OCI-LY7 (cell line): ENCODE data around the gene ENOX1. TPM values are rescaled to one million over a fixed set of nuclear protein-coding genes. Genes with fewer than 3 reads are reported as not detected.
"Not testable (repeated sequence)": the region's sequence is repeated elsewhere in the genome, so short reads cannot be mapped to it uniquely, and the experiment has no call there.

Experiments used
- BruUV-seq: library from RNA; stranded (reverse); fragments of 400-500 nt; replicated peaks from 2 replicates; lab custom pipeline; 2021; lab: Mats Ljungman, UMichigan
- CTCF ChIA-PET: fragments of 300-600 bp; sonication (Branson Sonifier 250); formaldehyde crosslinking; loops from one replicate; lab custom pipeline; 2022; ENCODE audit warnings: antibody characterized with exemption; ENCODE audit not compliant: unreplicated experiment; lab: Charles Lee
- POLR2A ChIA-PET: fragments of 300-600 bp; sonication (Branson Sonifier 250); formaldehyde crosslinking; loops from one replicate; lab custom pipeline; 2022; ENCODE audit warnings: antibody characterized with exemption; lab: Charles Lee
- DNase-seq: peaks from one replicate; pipeline ENCODE4 v3.0.0-alpha.2; 2015; ENCODE audit warnings: low spot score
- H2AFZ ChIP-seq: fragments of 200-600 bp; sonication (generic), shearing (Covaris generic); 2 replicates; pipeline ENCODE4 v1.6.1; 2014; ENCODE audit warnings: mild to moderate bottlenecking, antibody characterized with exemption, low read length, moderate library complexity
- H3K27ac ChIP-seq: fragments of 200-600 bp; sonication (generic); 2 replicates; pipeline ENCODE4 v1.5.1; 2014; ENCODE audit warnings: mixed run types, low read depth, mild to moderate bottlenecking, moderate library complexity, low read length, inconsistent platforms; ENCODE audit not compliant: poor library complexity, severe bottlenecking
- H3K36me3 ChIP-seq: fragments of 200-600 bp; sonication (generic); 2 replicates; pipeline ENCODE4 v1.6.1; 2014; ENCODE audit warnings: mild to moderate bottlenecking, antibody characterized with exemption, low read length, moderate library complexity, mixed read lengths; ENCODE audit not compliant: insufficient read depth
- H3K4me1 ChIP-seq: fragments of 200-600 bp; sonication (generic); 2 replicates; pipeline ENCODE4 v1.5.1; 2014; ENCODE audit warnings: mild to moderate bottlenecking, low read length; ENCODE audit not compliant: insufficient read depth, poor library complexity, severe bottlenecking
- H3K4me2 ChIP-seq: fragments of 200-600 bp; sonication (generic); 2 replicates; pipeline ENCODE4 v1.6.1; 2014; ENCODE audit warnings: mild to moderate bottlenecking, low read length
- H3K4me3 ChIP-seq: fragments of 200-600 bp; sonication (generic); 2 replicates; pipeline ENCODE4 v1.5.1; 2014; ENCODE audit warnings: mild to moderate bottlenecking, low read depth, low read length; ENCODE audit not compliant: poor library complexity, severe bottlenecking
- H3K79me2 ChIP-seq: fragments of 200-600 bp; sonication (generic); 2 replicates; pipeline ENCODE4 v1.6.1; 2016; ENCODE audit warnings: low read depth, mild to moderate bottlenecking, low read length, moderate library complexity, mixed read lengths; ENCODE audit not compliant: insufficient read depth
- H3K9me2 ChIP-seq: fragments of 200-600 bp; sonication (generic); 2 replicates; pipeline ENCODE4 v1.6.1; 2016; ENCODE audit warnings: mild to moderate bottlenecking, low read length, mixed read lengths; ENCODE audit not compliant: insufficient read depth
- H3K9me3 ChIP-seq: fragments of 200-600 bp; sonication (generic); 2 replicates; pipeline ENCODE4 v1.6.1; 2014; ENCODE audit warnings: mild to moderate bottlenecking, mixed run types, low read length, mixed read lengths
- H4K20me1 ChIP-seq: fragments of 200-600 bp; sonication (generic); 2 replicates; pipeline ENCODE4 v1.6.1; 2014; ENCODE audit warnings: mild to moderate bottlenecking, antibody characterized with exemption, low read length, moderate library complexity, mixed read lengths; ENCODE audit not compliant: insufficient read depth
- CTCF ChIP-seq: fragments of 200-600 bp; sonication (generic); conservative IDR thresholded peaks from 2 replicates; pipeline ENCODE4 v1.5.1; 2014; ENCODE audit warnings: mild to moderate bottlenecking, antibody characterized with exemption, low read length, moderate library complexity, mixed read lengths
- EZH2phosphoT487 ChIP-seq: fragments of 200-600 bp; sonication (generic); IDR thresholded peaks from 2 replicates; pipeline ENCODE4 v1.6.1; 2018; ENCODE audit warnings: low read depth, borderline replicate concordance, mild to moderate bottlenecking, mixed run types, antibody characterized with exemption, low read length, moderate library complexity, mixed read lengths
- intact Hi-C: fragments of 100-400 bp; cut with micrococcal nuclease; formaldehyde crosslinking; loops from one replicate; pipeline ENCODE4 v1.10.0; 2022; ENCODE audit not compliant: unreplicated experiment
- total RNA-seq, 2 experiments: library from RNA; depleted of rRNA in 1 of 2; stranded (reverse); fragments of >200 nt in 1 of 2; shearing (Covaris generic) in 1 of 2; gene quantifications; 2 replicates each; pipeline ENCODE4 v1.2.3, GENCODE V29; 2014 to 2022

The ENOX1 gene
- total RNA-seq, 2 experiments from 2014 or later = 0.03 TPM; not detected in 1

- ChIA-PET CTCF (no interaction called here), POLR2A (no interaction called here)
- intact Hi-C loops = no loop called here
- Histone ChIP-seq H3K4me3 (no peak overlapping the region), H2AFZ (no peak overlapping the region), H3K9me2 (no peaks in the 10 kb centered on the region), H3K9me3 (no peaks in the 10 kb centered on the region), H3K79me2 (no peaks in the 10 kb centered on the region), H3K4me2 (no peak overlapping the region), H3K27ac (no peak overlapping the region), H3K36me3 (no peaks in the 10 kb centered on the region), H3K4me1 (no peaks in the 10 kb centered on the region), H4K20me1 (no peaks in the 10 kb centered on the region)
- BruUV-seq = no TSS peak
- TF ChIP-seq EZH2phosphoT487 = no peak
- TF ChIP-seq CTCF = no peak
- DNase-seq = no peak
Observed at GRCh38 chr13:43830497-43830881, 43.7 kb upstream of the ENOX1 start.

GRCh38 chr13:43824656-43825055, 37.9 kb upstream of the ENOX1 start:
- POLR2A ChIA-PET, H3K9me2 ChIP-seq, H3K27ac ChIP-seq, H3K79me2 ChIP-seq, intact Hi-C loops, H4K20me1 ChIP-seq, H3K4me1 ChIP-seq, BruUV-seq, H3K4me2 ChIP-seq, H3K36me3 ChIP-seq, H3K9me3 ChIP-seq, H2AFZ ChIP-seq, H3K4me3 ChIP-seq, DNase-seq, CTCF ChIA-PET: not testable (repeated sequence)

- Histone ChIP-seq H3K36me3 (no peaks in the 10 kb centered on the region), H3K4me1 (no peaks in the 10 kb centered on the region), H3K9me3 (no peaks in the 10 kb centered on the region), H4K20me1 (no peaks in the 10 kb centered on the region), H3K4me3 (no peak overlapping the region), H3K27ac (no peak overlapping the region), H3K79me2 (no peaks in the 10 kb centered on the region), H2AFZ (no peak overlapping the region), H3K4me2 (no peak overlapping the region), H3K9me2 (no peaks in the 10 kb centered on the region)
- ChIA-PET CTCF (no interaction called here), POLR2A (no interaction called here)
- no TSS peak for BruUV-seq
- no peak for DNase-seq
- TF ChIP-seq CTCF = no peak
- TF ChIP-seq EZH2phosphoT487 = no peak
- intact Hi-C loops = no loop called here
Observed at GRCh38 chr13:43822969-43823368, 36.2 kb upstream of the ENOX1 start.
